ENCODE results near the gene NPHS1.
A peak's percentile ranks its signal among the peaks of the same experiment; 100 is the strongest.

- TF ChIP-seq, protein P1, sequence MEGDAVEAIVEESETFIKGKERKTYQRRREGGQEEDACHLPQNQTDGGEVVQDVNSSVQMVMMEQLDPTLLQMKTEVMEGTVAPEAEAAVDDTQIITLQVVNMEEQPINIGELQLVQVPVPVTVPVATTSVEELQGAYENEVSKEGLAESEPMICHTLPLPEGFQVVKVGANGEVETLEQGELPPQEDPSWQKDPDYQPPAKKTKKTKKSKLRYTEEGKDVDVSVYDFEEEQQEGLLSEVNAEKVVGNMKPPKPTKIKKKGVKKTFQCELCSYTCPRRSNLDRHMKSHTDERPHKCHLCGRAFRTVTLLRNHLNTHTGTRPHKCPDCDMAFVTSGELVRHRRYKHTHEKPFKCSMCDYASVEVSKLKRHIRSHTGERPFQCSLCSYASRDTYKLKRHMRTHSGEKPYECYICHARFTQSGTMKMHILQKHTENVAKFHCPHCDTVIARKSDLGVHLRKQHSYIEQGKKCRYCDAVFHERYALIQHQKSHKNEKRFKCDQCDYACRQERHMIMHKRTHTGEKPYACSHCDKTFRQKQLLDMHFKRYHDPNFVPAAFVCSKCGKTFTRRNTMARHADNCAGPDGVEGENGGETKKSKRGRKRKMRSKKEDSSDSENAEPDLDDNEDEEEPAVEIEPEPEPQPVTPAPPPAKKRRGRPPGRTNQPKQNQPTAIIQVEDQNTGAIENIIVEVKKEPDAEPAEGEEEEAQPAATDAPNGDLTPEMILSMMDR (IDR thresholded peaks at IDR 0.05), result peak in 1 of 6 experiments; percentile 11
- TF ChIP-seq POLR2A (IDR thresholded peaks at IDR 0.05), result no peak
Observed at GRCh38 chr19:35879770-35880317, 27.5 kb upstream of the NPHS1 start.
